DOHH2 (cell line): Measurements from ENCODE around the gene ANP32E.

Experiments used
- H3F3A ChIP-seq: fragments of 200-600 bp; sonication (generic), shearing (Covaris generic); 2 replicates; pipeline ENCODE4 v1.6.0; 2016; ENCODE audit warnings: antibody characterized with exemption, mild to moderate bottlenecking; ENCODE audit not compliant: control insufficient read depth, insufficient read depth
- H3K27ac ChIP-seq: fragments of 200-600 bp; sonication (generic); 2 replicates; pipeline ENCODE4 v1.5.1; 2014; ENCODE audit warnings: low read depth, mild to moderate bottlenecking, low read length, moderate library complexity
- H3K27me3 ChIP-seq: fragments of 200-600 bp; sonication (generic); 2 replicates; pipeline ENCODE4 v1.6.1; 2014; ENCODE audit warnings: mild to moderate bottlenecking, low read length, mixed read lengths; ENCODE audit not compliant: control insufficient read depth
- H3K36me3 ChIP-seq: fragments of 200-600 bp; sonication (generic); 2 replicates; pipeline ENCODE4 v1.6.1; 2014; ENCODE audit warnings: mild to moderate bottlenecking, low read length, moderate library complexity, mixed read lengths; ENCODE audit not compliant: control insufficient read depth
- H3K4me1 ChIP-seq: fragments of 200-600 bp; sonication (generic); 2 replicates; pipeline ENCODE4 v1.6.1; 2014; ENCODE audit warnings: mild to moderate bottlenecking, low read length, mixed read lengths; ENCODE audit not compliant: control insufficient read depth
- H3K4me2 ChIP-seq: fragments of 200-600 bp; sonication (generic); 2 replicates; pipeline ENCODE4 v1.6.0; 2014; ENCODE audit warnings: mild to moderate bottlenecking, low read length, moderate library complexity
- H3K4me3 ChIP-seq: fragments of 200-600 bp; sonication (generic); 2 replicates; pipeline ENCODE4 v1.5.1; 2014; ENCODE audit warnings: mild to moderate bottlenecking, low read length, mixed read lengths
- H3K79me2 ChIP-seq: fragments of 200-600 bp; sonication (generic); 2 replicates; pipeline ENCODE4 v1.6.1; 2014; ENCODE audit warnings: mild to moderate bottlenecking, low read length, mixed read lengths; ENCODE audit not compliant: control insufficient read depth
- H3K9me2 ChIP-seq: fragments of 200-600 bp; sonication (generic); replicated peaks from 2 replicates; pipeline ENCODE4 v1.6.1; 2014; ENCODE audit warnings: mild to moderate bottlenecking, low read length, mixed read lengths; ENCODE audit not compliant: control insufficient read depth
- H3K9me3 ChIP-seq: fragments of 200-600 bp; sonication (generic); 2 replicates; pipeline ENCODE4 v1.6.1; 2014; ENCODE audit warnings: antibody characterized with exemption, low read length, mixed read lengths; ENCODE audit not compliant: control insufficient read depth, insufficient read depth
- H4K20me1 ChIP-seq: fragments of 200-600 bp; sonication (generic); 2 replicates; pipeline ENCODE4 v1.6.0; 2014; ENCODE audit warnings: low read depth, mild to moderate bottlenecking, antibody characterized with exemption, low read length, moderate library complexity; ENCODE audit not compliant: control insufficient read depth, insufficient read depth
- CTCF ChIP-seq: fragments of 200-600 bp; sonication (generic); IDR thresholded peaks from one replicate; pipeline ENCODE4 v1.5.1; 2014; ENCODE audit warnings: antibody characterized with exemption, mild to moderate bottlenecking, low read depth, low read length; ENCODE audit not compliant: poor library complexity, severe bottlenecking
- EZH2phosphoT487 ChIP-seq: fragments of 200-600 bp; sonication (generic); IDR thresholded peaks from 2 replicates; pipeline ENCODE4 v1.6.1; 2017; ENCODE audit warnings: borderline replicate concordance, mild to moderate bottlenecking, antibody characterized with exemption, low read length, moderate library complexity, mixed read lengths

ANP32E gene

GRCh38 chr1:150263549-150263948 is 27.6 kb upstream of the ANP32E start:
- Histone ChIP-seq H3K27ac (no peak overlapping the region), H3K4me2 (no peak overlapping the region), H3K9me3 (no peaks in the 10 kb centered on the region), H3K9me2 (no peaks in the 10 kb centered on the region), H3K4me1 (peaks cover 35% of the 10 kb centered on the region), H3K79me2 (peaks cover 25% of the 10 kb centered on the region), H4K20me1 (peaks cover 4% of the 10 kb centered on the region; the same call in 1 of the 2 replicates), H3K4me3 (no peak overlapping the region), H3K27me3 (peaks cover 14% of the 10 kb centered on the region), H3F3A (peaks cover 4% of the 10 kb centered on the region), H3K36me3 (peaks cover 35% of the 10 kb centered on the region)
- TF ChIP-seq EZH2phosphoT487 = no peak
- TF ChIP-seq CTCF = no peak

- peaks cover 23% of the 10 kb centered on the region for H3K27me3 ChIP-seq
- peaks cover 32% of the 10 kb centered on the region for H3K36me3 ChIP-seq
- H3K4me2 ChIP-seq = peak overlapping the region; percentile 18; the same call in 1 of the 2 replicates
- H4K20me1 ChIP-seq = peaks cover 4% of the 10 kb centered on the region; the same call in 1 of the 2 replicates
- H3K27ac ChIP-seq = no peak overlapping the region
- H3K79me2 ChIP-seq = peaks cover 16% of the 10 kb centered on the region
- H3K9me2 ChIP-seq = no peaks in the 10 kb centered on the region
- peaks cover 4% of the 10 kb centered on the region for H3F3A ChIP-seq
- H3K4me1 ChIP-seq = peaks cover 32% of the 10 kb centered on the region
- H3K9me3 ChIP-seq = no peaks in the 10 kb centered on the region
- no peak overlapping the region for H3K4me3 ChIP-seq
- no peak for TF ChIP-seq CTCF
- no peak for TF ChIP-seq EZH2phosphoT487
Observed at GRCh38 chr1:150262388-150263320, 26.7 kb upstream of the ANP32E start.

GRCh38 chr1:150261367-150261766 is 25.5 kb upstream of the ANP32E start:
- Histone ChIP-seq H3K79me2 (peaks cover 3% of the 10 kb centered on the region; the same call in 1 of the 2 replicates), H3K27ac (no peak overlapping the region), H3K4me3 (no peak overlapping the region), H3K27me3 (peaks cover 36% of the 10 kb centered on the region), H3F3A (peaks cover 4% of the 10 kb centered on the region), H3K4me1 (peaks cover 25% of the 10 kb centered on the region), H3K36me3 (peaks cover 20% of the 10 kb centered on the region), H3K9me3 (no peaks in the 10 kb centered on the region), H3K4me2 (no peak overlapping the region), H3K9me2 (no peaks in the 10 kb centered on the region), H4K20me1 (no peaks in the 10 kb centered on the region)
- TF ChIP-seq EZH2phosphoT487 = no peak
